ENCODE data around the gene IGFBP5. TPM values are rescaled to one million over a fixed set of nuclear protein-coding genes. Genes with fewer than 3 reads are reported as not detected.

The IGFBP5 gene
- total RNA-seq, 1 experiment from 2014 or later, result not detected

- no peak for TF ChIP-seq CTCF (IDR thresholded peaks at IDR 0.05; ENCODE audit: unreplicated experiment)
- H3K4me3 Mint-ChIP-seq (ENCODE audit: unreplicated experiment), result no peak overlapping the region
- H3K36me3 Mint-ChIP-seq (ENCODE audit: insufficient read depth, unreplicated experiment), result no peaks in the 10 kb centered on the region
- ChIA-PET POLR2A (interaction anchor here (0.8 kb wide), 1 partner anchor 1002 kb away, joined by 3 read pairs; no protein-coding TSS in a partner anchor), CTCF (interaction anchor here (0.6 to 1.5 kb wide), 4 partner anchors 10 to 1091 kb away, joined by 3 to 5 read pairs (median 4); partner anchors contain the start of gene IGFBP5)
- BruUV-seq (replicated peaks), result no TSS peak
- intact Hi-C loops (cut with micrococcal nuclease), result no loop called here
- no peak for DNase-seq (ENCODE audit: unreplicated experiment)
- H3K27ac Mint-ChIP-seq (ENCODE audit: low read depth, unreplicated experiment), result no peak overlapping the region
- peaks cover 29% of the 10 kb centered on the region for H3K27me3 Mint-ChIP-seq (ENCODE audit: insufficient read depth, unreplicated experiment)
- H3K4me1 Mint-ChIP-seq (ENCODE audit: insufficient read depth, unreplicated experiment), result peaks cover 21% of the 10 kb centered on the region
- no peaks in the 10 kb centered on the region for H3K9me3 Mint-ChIP-seq (ENCODE audit: unreplicated experiment)
Measured at GRCh38 chr2:216677439-216678097, 17.8 kb downstream of the IGFBP5 start.

GRCh38 chr2:216676630-216677029 lies 18.7 kb downstream of the IGFBP5 start:
- ChIA-PET CTCF (interaction anchor here (0.7 to 1.5 kb wide), 3 partner anchors 11 to 1245 kb away, joined by 3 to 4 read pairs (median 3); no protein-coding TSS in a partner anchor), POLR2A (interaction anchor here (0.8 kb wide), 1 partner anchor 1003 kb away, joined by 3 read pairs; no protein-coding TSS in a partner anchor)
- TF ChIP-seq CTCF (IDR thresholded peaks at IDR 0.05; ENCODE audit: unreplicated experiment), result no peak
- Mint-ChIP-seq H3K4me3 (ENCODE audit: unreplicated experiment) (no peak overlapping the region), H3K27me3 (ENCODE audit: insufficient read depth, unreplicated experiment) (peaks cover 29% of the 10 kb centered on the region), H3K27ac (ENCODE audit: low read depth, unreplicated experiment) (no peak overlapping the region), H3K4me1 (ENCODE audit: insufficient read depth, unreplicated experiment) (peaks cover 12% of the 10 kb centered on the region), H3K36me3 (ENCODE audit: insufficient read depth, unreplicated experiment) (no peaks in the 10 kb centered on the region), H3K9me3 (ENCODE audit: unreplicated experiment) (no peaks in the 10 kb centered on the region)
- intact Hi-C loops (cut with micrococcal nuclease), result no loop called here
- no TSS peak for BruUV-seq (replicated peaks)
- no peak for DNase-seq (ENCODE audit: unreplicated experiment)

- H3K27ac Mint-ChIP-seq (ENCODE audit: low read depth, unreplicated experiment), result no peak overlapping the region
- intact Hi-C loops (cut with micrococcal nuclease), result no loop called here
- ChIA-PET CTCF (interaction anchor here (0.7 to 2.5 kb wide), 5 partner anchors 8 to 468 kb away, joined by 3 to 17 read pairs (median 6); no protein-coding TSS in a partner anchor), POLR2A (no interaction called here)
- peaks cover 10% of the 10 kb centered on the region for H3K4me1 Mint-ChIP-seq (ENCODE audit: insufficient read depth, unreplicated experiment)
- no peaks in the 10 kb centered on the region for H3K9me3 Mint-ChIP-seq (ENCODE audit: unreplicated experiment)
- no peaks in the 10 kb centered on the region for H3K36me3 Mint-ChIP-seq (ENCODE audit: insufficient read depth, unreplicated experiment)
- no TSS peak for BruUV-seq (replicated peaks)
- H3K27me3 Mint-ChIP-seq (ENCODE audit: insufficient read depth, unreplicated experiment), result peaks cover 34% of the 10 kb centered on the region
- no peak overlapping the region for H3K4me3 Mint-ChIP-seq (ENCODE audit: unreplicated experiment)
- DNase-seq (ENCODE audit: unreplicated experiment), result no peak
- TF ChIP-seq CTCF (IDR thresholded peaks at IDR 0.05; ENCODE audit: unreplicated experiment), result no peak
Measured at GRCh38 chr2:216674376-216674775, 21.0 kb downstream of the IGFBP5 start.

- no peak for TF ChIP-seq CTCF (IDR thresholded peaks at IDR 0.05; ENCODE audit: unreplicated experiment)
- no TSS peak for BruUV-seq (replicated peaks)
- no peak for DNase-seq (ENCODE audit: unreplicated experiment)
- peaks cover 5% of the 10 kb centered on the region for H3K4me1 Mint-ChIP-seq (ENCODE audit: insufficient read depth, unreplicated experiment)
- H3K36me3 Mint-ChIP-seq (ENCODE audit: insufficient read depth, unreplicated experiment), result no peaks in the 10 kb centered on the region
- H3K27me3 Mint-ChIP-seq (ENCODE audit: insufficient read depth, unreplicated experiment), result peaks cover 42% of the 10 kb centered on the region
- H3K9me3 Mint-ChIP-seq (ENCODE audit: unreplicated experiment), result no peaks in the 10 kb centered on the region
- no peak overlapping the region for H3K4me3 Mint-ChIP-seq (ENCODE audit: unreplicated experiment)
- ChIA-PET CTCF (interaction anchor here (1.5 to 2.5 kb wide), 3 partner anchors 9 to 157 kb away, joined by 6 to 17 read pairs (median 12); no protein-coding TSS in a partner anchor), POLR2A (interaction anchor here (0.6 kb wide), 1 partner anchor 174 kb away, joined by 3 read pairs; no protein-coding TSS in a partner anchor)
- intact Hi-C loops (cut with micrococcal nuclease), result no loop called here
- no peak overlapping the region for H3K27ac Mint-ChIP-seq (ENCODE audit: low read depth, unreplicated experiment)
Measured at GRCh38 chr2:216673609-216674008, 21.7 kb downstream of the IGFBP5 start.

Measured in MCF 10A (cell line).